Measurements from ENCODE around the gene ABCC3. TPM values are rescaled to one million over a fixed set of nuclear protein-coding genes. Genes with fewer than 3 reads are reported as not detected.

ABCC3 gene
- total RNA-seq, 1 donor from 2014 or later = 6.3 TPM

DNA sequence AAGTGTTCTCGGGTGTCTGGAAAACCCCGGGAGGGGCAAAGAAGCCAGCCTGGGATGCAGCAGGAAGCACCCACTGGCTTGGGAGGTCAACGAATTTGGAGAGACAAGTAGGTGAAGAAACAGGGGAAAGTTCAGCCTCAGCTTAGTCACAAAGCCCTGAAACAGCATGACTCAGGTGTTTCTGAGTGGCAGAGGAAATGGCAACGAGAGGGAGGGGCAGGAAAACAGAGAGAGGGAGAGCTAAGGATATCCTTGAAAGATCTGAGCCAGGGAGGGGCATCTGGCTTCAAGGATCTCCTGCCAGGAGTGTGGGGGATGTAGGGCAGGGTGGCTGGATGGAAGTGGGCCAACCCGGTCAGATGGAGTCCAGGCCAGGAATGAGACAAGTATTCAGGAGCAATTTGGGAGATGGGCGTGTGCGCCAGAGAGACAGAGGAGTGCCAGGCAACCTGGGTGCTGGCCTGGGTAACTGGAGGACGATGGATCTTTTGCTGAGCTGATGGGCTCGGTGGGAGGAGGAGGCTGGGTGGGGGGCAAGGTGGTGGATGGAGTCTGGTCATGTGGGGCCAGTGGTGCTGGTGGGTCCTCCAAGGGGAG lies 27.2 kb downstream of the ABCC3 start:
- TF ChIP-seq, protein P1, sequence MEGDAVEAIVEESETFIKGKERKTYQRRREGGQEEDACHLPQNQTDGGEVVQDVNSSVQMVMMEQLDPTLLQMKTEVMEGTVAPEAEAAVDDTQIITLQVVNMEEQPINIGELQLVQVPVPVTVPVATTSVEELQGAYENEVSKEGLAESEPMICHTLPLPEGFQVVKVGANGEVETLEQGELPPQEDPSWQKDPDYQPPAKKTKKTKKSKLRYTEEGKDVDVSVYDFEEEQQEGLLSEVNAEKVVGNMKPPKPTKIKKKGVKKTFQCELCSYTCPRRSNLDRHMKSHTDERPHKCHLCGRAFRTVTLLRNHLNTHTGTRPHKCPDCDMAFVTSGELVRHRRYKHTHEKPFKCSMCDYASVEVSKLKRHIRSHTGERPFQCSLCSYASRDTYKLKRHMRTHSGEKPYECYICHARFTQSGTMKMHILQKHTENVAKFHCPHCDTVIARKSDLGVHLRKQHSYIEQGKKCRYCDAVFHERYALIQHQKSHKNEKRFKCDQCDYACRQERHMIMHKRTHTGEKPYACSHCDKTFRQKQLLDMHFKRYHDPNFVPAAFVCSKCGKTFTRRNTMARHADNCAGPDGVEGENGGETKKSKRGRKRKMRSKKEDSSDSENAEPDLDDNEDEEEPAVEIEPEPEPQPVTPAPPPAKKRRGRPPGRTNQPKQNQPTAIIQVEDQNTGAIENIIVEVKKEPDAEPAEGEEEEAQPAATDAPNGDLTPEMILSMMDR (conservative IDR thresholded peaks at IDR 0.05; ENCODE audit: low read depth, low read length) = no peak
- peak; percentile 87 for DNase-seq (ENCODE audit: low read depth)
- H3K4me3 ChIP-seq (ENCODE audit: low read depth, low read length) = no peak overlapping the region

DNA sequence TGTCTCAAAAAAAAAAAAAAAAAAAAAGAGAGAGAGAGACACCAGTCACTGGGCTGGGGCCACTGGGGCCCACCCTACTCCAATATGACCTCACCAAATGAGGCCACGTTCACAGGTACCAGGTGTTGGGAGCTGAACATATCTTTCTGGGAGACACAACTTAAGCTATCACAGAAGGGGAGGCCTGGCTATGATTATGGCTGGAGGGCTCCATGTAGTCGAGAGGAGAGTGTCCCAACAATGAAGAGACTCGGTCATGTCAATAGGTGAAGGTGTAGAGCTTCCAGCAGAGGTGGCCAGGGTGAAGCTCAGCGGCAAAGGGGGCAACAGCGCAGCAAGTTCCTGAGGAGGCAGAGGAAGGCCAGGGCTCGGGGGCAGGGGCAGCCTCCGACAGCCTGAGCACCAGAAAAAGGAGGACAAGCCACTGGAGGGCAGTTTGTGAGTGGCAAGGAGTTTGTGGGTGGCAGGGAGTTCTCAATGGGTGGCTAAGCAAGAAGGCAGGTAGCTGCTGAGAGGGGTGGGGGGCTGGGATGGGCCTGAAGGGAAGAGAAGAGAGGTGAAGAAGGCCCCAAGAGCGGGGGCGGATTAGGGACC lies 28.0 kb downstream of the ABCC3 start:
- TF ChIP-seq, protein P1 (conservative IDR thresholded peaks at IDR 0.05; ENCODE audit: low read depth, low read length) = no peak
- no peak overlapping the region for H3K4me3 ChIP-seq (ENCODE audit: low read depth, low read length)
- DNase-seq (ENCODE audit: low read depth) = no peak

DNA sequence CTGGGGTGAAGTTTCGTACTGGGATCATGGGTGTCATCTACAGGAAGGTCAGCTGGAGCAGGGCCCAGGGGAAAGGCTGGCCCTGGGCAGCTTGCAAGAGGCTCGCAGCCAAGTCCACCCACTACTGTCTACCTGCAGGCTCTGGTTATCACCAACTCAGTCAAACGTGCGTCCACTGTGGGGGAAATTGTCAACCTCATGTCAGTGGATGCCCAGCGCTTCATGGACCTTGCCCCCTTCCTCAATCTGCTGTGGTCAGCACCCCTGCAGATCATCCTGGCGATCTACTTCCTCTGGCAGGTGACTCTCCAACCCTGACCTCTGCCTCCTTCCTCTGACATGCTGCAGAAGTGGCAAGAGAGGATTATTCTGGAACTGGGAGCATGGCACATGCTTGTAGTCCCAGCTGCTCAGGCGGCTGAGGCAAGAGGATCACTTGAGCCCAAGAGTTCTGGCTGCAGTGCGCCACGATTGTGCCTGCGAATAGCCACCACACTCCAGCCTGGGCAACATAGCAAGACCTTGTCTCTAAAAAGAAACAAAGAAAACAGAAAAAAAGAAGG lies 29.2 kb downstream of the ABCC3 start:
- no peak for DNase-seq (ENCODE audit: low read depth)
- no peak overlapping the region for H3K4me3 ChIP-seq (ENCODE audit: low read depth, low read length)
- TF ChIP-seq, protein P1 (conservative IDR thresholded peaks at IDR 0.05; ENCODE audit: low read depth, low read length) = no peak

DNA sequence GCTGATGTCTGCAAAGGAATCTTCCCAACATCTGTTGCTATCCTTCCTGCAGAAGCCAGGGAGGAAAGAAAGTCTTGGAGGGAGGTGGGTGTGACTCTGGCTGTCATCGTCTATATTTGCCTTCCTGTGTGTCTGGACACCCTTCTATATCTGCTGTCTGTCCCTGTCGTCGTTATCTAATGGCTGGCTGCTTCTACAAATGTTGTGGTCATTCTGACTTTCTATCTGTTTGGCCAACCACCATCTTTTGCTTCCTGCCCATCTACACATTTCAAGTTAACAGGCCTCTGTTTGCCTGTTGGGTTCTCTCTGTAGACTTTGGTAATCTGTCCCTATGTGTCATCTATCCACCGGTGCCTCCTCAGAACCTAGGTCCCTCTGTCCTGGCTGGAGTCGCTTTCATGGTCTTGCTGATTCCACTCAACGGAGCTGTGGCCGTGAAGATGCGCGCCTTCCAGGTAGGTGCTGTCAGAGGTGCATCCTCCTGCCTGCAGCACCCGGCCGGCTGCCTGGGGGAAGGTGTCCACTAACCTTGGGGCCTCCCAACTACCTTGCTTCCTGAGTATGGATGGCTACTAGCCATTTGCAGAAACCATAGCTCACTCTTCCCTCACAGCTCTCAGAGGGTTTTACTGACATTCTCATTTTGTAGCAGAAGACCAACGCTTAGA lies 30.2 kb downstream of the ABCC3 start:
- DNase-seq (ENCODE audit: low read depth) = no peak
- TF ChIP-seq, protein P1 (conservative IDR thresholded peaks at IDR 0.05; ENCODE audit: low read depth, low read length) = no peak

DNA sequence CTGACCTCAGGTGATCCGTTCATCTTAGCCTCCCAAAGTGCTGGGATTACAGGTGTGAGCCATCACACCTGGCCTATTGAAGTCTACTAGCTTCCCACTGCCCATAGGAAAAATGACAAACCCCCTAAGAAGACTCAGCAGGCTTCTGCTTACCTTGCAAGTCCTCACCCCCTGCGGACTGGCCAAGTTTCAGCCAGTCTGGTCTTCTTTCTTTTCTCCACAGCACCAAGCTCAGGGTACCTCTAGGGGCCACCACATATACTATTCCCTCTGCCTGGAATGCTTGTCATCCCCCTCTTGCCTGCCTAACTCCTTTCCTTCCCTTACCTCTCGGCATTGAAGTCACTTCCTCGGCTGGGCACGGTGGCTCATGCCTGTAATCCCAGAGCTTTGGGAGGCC lies 31.2 kb downstream of the ABCC3 start:
- TF ChIP-seq, protein P1 (conservative IDR thresholded peaks at IDR 0.05; ENCODE audit: low read depth, low read length) = no peak
- no peak overlapping the region for H3K4me3 ChIP-seq (ENCODE audit: low read depth, low read length)
- DNase-seq (ENCODE audit: low read depth) = no peak

More for the DNA sequence above, 30.2 kb downstream of the ABCC3 start:
- H3K4me3 ChIP-seq (ENCODE audit: low read depth, low read length) = no peak overlapping the region

DNA sequence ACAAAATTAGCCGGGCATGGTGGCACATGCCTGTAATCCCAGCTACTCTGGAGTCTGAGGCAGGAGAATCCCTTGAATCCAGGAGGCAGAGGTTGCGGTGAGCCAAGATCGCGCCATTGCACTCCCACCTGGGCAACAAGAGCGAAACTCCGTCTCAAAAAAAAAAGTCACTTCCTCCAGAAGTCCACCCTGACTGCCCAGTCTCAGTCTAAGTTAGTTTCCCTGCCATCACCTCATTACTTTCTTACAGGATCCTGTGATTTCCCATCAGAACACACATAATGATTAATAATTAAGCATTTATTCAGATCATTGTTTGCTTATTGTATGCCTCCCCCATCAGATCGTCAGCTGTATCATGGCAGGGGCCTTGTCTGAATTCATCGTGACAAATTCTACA lies 31.6 kb downstream of the ABCC3 start:
- DNase-seq (ENCODE audit: low read depth) = no peak
- no peak overlapping the region for H3K4me3 ChIP-seq (ENCODE audit: low read depth, low read length)
- TF ChIP-seq, protein P1 (conservative IDR thresholded peaks at IDR 0.05; ENCODE audit: low read depth, low read length) = no peak

All from epithelial cell of proximal tubule (primary cell).